Astrocyte (in vitro differentiated cells and primary cell): Measurements from ENCODE around the gene SLC1A7.

Experiments
- CTCF ChIP-seq: IDR thresholded peaks from 2 replicates; pipeline ENCODE4 v1.5.1; 2011; ENCODE audit warnings: low read depth, mild to moderate bottlenecking, inconsistent platforms, low read length, moderate library complexity; ENCODE audit not compliant: insufficient read depth
- EZH2 ChIP-seq: IDR thresholded peaks from 2 replicates; pipeline ENCODE4 v1.6.1; 2012; ENCODE audit warnings: mild to moderate bottlenecking, low read length, inconsistent platforms; ENCODE audit not compliant: insufficient read depth

GRCh38 chr1:53148123-53148522 lies 5.7 kb upstream of the SLC1A7 start:
- TF ChIP-seq CTCF (no peak), EZH2 (no peak)
